HG02938 (cell line): ENCODE results near the gene NR1H3.
A peak's percentile ranks its signal among the peaks of the same experiment; 100 is the strongest.
"Not testable (repeated sequence)": the region's sequence is repeated elsewhere in the genome, so short reads cannot be mapped to it uniquely, and the experiment has no call there.

ENCODE experiments used
- ATAC-seq: cut with Tn5 transposase; IDR thresholded peaks from one replicate; pipeline ENCODE4 v1.9.1; 2021; ENCODE audit warnings: mild to moderate bottlenecking, moderate library complexity; ENCODE audit not compliant: unreplicated experiment

NR1H3 gene

GRCh38 chr11:47299078-47299477 lies 41.3 kb downstream of the NR1H3 start:
- no peak for ATAC-seq

- no peak for ATAC-seq
These were observed 45.1 kb downstream of the NR1H3 start for GRCh38 chr11:47302853-47303252.

- no peak for ATAC-seq
These were observed 48.1 kb downstream of the NR1H3 start for GRCh38 chr11:47305734-47306483.

DNA sequence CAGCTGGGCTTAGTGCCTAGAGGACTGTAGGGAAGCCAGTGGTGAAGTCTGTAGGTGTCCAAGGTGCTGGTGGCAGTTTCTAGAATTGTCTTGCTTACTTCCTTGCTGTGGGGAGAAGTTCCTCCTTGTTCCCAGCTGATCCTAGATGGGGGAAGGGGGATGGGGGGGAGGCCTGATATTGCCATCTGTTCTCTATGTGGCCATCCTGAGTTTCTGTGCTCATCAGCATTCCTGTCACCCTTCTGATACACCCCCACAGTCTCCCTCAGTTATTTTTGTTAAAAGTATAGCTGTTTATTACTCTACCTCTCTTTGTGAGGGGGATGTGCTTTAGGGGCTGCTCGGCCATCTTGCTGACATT lies 48.7 kb downstream of the NR1H3 start:
- ATAC-seq, result no peak

DNA sequence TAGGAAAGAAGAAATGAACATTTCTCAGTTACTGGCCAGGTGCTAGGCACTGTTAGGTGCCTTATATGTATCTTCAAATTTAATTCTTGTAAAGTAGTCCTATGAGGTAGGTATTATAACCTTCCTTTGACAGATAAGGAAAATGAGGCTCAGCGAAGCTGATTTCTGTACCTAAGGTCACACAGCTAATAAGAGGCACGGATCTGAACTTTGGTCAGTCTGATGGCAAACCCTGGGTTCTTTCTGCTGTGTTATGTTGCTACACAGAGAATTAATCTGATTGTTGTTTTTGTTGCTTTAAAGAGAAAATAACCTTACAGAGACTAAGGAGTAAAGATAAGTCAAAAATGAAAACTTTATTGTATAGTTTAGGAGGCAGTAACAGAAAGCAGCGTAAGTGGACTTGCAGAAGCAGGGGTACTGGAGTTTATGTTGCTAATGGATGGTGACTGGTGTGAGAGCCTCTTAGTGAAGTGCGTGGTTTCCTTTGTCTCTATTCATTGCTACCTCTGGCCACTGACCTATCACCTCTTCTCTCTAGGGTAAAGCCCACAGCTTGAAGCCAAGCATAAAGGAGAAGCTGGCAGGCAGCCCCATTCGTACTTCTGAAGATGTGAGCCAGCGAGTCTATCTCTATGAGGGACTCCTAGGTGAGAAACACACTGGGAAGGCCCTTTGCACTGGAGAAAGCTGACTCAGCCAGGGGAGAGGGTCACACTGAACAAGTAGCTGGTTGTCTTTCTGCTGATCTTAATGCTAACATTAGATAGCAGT lies 50.4 kb downstream of the NR1H3 start:
- ATAC-seq, result no peak

GRCh38 chr11:47314992-47315391 lies 57.2 kb downstream of the NR1H3 start:
- no peak for ATAC-seq

- not testable (repeated sequence) for ATAC-seq
These were observed 58.7 kb downstream of the NR1H3 start for GRCh38 chr11:47316501-47316900.

DNA sequence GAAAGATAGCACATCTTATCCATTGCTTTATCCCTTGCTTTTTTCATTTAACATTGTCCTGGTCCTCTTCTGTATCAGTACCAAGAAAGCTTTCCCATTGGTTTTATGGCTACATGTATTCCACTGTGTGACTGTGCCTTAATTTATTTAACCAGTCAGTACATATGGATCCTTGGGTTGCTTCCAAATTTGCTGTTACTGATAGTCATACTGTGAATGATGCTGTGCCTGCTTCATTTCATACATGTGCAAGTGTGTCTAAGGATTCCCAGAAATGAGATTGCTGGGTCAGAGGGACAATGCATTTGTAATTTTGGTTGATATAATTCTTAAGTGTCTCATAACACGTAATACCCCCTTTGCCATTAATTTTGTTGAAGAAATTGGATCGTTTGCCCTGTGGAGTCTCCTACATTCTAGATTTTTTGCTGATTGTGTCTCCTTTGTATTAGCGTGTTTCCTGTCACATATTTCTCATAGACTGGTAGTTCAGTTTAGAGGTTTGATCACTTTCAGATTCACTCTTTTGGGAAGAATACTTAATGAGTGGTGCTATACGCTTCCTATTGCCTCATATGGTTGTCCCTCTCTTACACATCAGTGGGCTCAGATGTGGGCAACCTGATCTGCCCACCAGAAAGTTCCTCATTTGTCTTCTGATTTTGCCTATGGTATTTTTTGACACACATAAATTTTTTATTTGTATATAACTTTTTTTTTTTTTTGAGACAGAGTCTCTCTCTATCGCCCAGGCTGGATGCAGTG lies 59.5 kb downstream of the NR1H3 start:
- peak; percentile 73 for ATAC-seq

- no peak for ATAC-seq
These were observed 60.4 kb downstream of the NR1H3 start for GRCh38 chr11:47318166-47318565.
